ENCODE measurements around the gene NGB.
"Not testable (repeated sequence)": the region's sequence is repeated elsewhere in the genome, so short reads cannot be mapped to it uniquely, and the experiment has no call there.

The NGB gene

GRCh38 chr14:77290705-77291104 is 19.7 kb upstream of the NGB start:
- no peak for DNase-seq

- no peak for DNase-seq
These were observed 15.6 kb upstream of the NGB start for GRCh38 chr14:77286576-77286975.

DNA sequence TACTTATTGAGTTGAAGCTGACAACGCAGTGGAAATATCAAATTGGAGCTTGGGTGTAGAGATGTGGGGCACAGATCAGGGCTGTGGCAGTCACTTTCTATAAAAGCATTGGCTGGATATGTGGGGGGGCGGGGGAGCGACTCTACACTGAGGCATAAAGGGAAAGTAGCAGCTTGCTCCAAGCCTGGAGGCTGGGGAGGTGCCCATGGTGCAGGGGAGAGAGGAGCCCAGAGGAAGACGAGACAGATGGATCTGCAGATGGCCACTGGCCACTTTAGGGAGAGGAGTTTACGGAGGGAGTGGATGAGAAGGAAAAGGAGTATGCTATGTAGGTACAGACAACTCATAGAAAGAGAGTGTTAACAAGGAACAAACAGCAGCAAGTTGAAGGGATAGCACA is 13.5 kb upstream of the NGB start:
- DNase-seq = no peak

DNA sequence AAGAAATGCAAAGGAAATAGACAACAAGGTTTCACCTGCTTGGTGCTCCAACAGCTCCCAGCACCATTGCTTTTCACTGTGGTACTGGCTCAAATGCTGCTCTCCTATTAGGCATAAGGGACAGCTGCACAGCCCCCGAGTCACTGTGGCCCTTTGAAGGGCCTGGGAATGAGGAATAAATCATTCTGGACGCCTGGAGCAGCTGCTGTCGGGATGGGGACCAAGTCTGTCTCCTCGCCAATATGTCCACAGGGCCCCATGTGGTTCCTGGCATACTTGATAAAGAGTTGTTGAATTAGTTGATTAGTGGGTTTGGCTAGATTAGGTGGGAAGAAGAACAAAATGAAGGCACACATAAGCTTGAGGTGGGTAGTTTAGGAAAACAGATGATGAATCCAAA is 13.1 kb upstream of the NGB start:
- no peak for DNase-seq

DNA sequence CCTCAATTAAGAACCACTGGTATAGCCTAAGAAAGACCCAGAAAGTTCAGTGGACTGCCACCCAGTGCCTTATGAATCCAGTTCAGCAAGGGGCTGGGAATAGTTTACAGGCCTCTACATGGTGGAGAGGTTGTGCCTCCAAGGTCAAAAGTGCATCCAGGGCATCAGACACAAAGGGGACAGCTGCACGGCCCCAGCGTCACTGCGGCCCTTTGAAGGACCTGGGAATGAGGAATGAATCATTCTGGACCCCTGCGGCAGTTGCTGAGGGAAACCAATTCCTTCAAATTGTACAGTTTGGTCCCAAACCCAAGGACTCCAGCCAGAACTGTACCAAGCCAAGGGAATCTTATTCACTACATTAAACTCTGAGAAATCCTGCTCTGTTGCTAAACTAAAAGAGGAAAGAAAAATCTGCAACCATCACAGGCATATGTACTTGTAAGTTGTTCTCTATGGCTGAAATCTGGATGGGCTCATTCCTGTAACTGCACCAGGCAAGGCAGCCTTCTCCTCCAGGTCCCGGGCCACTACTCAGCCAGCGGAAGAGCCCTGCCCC is 10.9 kb upstream of the NGB start:
- DNase-seq = no peak

DNA sequence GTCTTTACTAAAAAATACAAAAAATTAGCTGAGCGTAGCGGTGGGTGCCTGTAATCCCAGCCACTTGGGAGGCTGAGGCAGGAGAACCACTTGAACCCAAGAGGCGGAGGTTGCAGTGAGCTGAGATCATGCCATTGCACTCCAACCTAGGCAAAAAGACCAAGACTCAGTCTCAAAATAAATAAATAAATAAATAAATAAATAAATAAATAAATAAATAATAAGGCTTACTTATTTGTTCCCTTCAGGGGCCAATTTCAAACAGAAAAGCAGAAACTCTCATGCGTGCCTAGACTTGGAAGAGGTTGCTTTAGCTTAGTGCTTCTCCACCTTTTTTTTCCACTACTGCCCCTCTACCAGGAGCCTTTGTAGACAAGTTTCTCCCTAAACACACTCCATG is 9.9 kb upstream of the NGB start:
- DNase-seq = not testable (repeated sequence)

- no peak for DNase-seq
These were observed 8.7 kb upstream of the NGB start for GRCh38 chr14:77279719-77280118.

GRCh38 chr14:77278461-77279230 is 7.6 kb upstream of the NGB start:
- no peak for DNase-seq

GRCh38 chr14:77276959-77277358 is 6.0 kb upstream of the NGB start:
- no peak for DNase-seq

DNA sequence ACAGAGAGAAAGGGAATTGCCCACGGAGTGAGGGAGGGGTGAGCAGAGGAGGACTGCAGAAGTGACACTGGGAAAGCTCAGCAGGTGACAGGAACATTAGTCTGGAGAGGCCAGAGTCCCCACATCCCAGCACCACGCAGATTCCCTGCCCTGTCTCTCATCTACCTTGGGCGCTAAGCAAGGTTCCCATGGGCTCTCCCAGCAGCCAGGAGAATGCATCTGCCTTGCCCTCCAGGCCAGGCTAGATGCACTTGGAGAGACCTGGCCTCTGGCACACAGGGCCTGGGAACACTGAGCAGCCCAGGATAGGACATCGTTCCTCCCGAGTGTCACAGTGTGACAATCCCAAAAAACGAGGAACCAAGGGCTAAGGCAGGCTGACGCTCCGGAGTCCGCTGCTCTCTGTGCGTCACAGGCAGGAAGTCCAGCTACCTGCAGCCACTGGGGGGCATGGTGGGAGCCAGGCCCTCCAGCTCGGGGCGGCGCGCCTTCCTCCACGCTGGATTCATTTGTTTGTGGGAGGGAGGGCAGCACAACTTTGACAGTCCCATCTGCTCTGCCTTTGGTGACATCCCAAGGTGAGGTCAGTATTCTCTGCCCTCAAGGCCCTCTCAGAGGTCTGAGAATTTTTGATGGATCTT is 5.4 kb upstream of the NGB start:
- DNase-seq = no peak

- no peak for DNase-seq
These were observed 4.6 kb upstream of the NGB start for GRCh38 chr14:77275601-77276017.

GRCh38 chr14:77275041-77275580 is 4.1 kb upstream of the NGB start:
- DNase-seq = no peak

DNA sequence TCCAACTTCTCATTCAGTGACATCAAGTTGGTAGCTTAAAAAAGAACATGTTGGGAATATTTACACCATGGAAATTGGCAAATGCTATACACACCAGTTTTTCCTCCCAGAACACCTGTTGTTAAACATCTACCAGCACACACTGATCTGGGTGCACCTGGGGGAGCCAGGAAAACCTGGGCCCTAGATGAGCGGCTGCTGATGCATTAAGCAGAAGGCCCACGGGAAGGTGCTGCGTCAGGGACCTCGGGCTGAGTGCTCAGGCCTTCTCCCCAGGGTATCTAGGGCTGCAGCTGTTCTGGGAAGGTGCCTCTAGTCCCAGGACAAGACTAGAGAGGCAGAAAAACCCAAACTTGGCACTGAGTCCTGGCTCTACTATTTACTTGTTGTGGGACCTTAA is 2.8 kb upstream of the NGB start:
- no peak for DNase-seq

DNA sequence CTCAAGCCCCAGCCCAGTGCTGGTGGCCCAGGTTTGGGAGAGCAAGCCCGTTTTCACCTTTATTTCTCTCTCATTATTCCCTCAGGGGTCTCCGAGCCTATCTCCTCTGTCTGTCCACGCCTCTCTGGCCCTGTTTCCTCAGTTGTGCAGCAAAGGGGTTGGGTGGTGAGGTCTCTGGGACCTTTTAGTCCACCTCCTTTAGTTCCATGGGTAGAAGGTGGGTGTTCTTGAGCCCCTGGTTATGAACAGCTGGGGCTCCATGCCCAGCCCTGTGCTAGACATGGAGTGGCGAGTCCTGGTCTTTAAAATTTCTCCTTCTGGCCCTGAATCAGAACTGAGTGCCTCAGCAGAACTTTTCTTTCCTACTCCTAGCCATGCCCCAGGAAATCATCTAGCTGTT is 1.3 kb upstream of the NGB start:
- DNase-seq = no peak

DNA sequence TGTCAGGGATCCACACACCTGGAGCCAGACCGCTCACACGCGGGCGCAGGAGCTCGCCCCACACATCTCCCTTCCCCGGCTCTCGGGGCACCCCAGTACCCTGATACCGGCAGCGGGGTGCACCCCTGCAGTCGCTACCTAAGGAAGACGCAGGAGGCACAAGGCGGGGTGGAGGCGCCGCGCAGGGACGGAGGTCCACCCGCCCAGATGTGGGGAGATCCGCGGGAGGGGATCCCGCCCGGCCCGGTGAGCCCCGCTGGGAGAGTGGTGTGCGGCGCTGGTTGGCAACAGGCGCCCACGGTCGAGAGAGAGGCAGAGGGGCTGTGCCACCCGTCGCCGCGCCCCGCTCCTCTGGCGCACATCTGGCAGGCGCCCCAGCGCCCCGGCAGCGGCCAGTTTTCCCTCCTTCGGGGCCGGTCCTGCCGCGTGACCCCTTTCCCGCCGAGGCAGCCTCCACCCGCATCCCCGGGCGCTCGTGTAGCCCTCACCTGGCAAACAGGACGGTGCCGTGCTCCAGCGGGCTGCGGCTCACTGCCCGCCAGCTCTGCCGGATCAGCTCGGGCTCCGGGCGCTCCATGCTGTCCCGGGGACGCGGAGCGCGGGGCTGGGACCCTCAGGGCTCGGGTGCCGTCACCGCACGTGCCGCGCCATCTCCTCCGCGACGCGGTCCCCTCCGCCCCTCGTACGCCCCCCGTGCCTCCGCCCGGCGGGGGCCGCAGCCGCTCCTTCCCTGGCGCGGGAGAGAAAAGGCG is 469 bp downstream of the NGB start:
- DNase-seq = no peak

DNA sequence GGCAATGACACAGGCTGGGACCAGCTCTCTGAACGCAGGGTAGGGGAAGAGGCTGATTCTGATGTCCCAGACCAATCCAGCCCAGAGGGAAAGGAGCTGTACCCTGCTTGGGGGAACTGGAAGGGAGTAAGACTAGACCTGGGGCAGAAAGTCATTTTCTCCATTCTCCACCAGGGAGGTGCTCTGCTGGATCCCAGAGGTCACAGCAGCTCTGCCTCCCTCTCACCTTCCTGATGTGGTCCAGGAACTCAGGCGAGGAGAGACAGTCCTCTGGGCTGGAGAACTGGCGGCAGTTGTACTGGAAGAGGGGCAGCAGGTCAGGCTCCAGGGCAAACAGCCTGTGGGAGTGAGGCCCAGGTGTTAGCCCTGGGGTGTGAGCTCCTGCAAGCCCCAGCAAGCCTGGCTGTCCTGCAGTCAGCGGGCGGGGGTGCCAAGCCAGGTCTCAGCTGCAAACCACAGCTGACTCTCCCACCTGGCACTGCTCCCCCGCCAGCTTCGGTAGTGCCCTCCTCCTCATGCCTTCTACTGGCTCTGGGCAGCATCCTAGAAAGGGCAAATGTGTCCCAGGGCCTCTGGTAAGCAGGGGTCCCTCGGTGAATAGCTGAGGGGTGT is 1.9 kb downstream of the NGB start:
- DNase-seq = no peak

DNA sequence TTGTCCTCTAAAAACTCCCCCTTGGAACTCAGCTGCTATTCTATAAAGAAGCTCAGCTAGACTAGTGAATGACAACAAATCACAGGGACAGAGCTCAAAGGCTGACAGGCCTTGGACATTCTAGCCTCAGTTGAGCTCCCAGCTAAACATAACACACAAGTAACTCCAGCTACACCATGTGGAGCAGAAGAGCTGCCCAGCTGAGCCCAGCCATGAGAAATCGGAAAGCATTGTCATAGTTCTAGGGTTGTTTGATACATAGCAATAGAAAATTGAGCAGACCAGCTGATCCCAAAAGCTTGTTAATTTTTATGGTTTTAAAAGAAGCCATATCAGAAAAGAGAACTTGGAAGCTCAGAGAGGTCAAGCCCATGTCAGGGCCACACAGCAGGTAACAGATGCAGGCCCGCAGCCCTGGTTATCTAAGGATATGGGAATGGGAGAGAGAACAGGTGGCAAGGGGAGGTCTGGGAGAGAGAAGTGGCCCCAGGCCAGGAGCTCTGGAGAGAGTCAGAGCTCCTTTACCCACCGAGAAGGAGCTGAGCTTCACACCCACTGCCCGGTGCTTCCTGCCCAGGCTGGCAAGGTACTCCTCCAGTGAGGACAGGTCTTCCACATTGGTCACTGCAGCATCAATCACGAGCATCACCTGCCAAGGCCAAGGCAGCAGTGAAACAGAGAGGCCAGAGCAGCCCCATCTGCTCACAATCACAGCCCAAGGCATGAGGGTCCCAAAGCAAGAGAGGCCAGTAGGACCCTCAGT is 2.9 kb downstream of the NGB start:
- no peak for DNase-seq

DNA sequence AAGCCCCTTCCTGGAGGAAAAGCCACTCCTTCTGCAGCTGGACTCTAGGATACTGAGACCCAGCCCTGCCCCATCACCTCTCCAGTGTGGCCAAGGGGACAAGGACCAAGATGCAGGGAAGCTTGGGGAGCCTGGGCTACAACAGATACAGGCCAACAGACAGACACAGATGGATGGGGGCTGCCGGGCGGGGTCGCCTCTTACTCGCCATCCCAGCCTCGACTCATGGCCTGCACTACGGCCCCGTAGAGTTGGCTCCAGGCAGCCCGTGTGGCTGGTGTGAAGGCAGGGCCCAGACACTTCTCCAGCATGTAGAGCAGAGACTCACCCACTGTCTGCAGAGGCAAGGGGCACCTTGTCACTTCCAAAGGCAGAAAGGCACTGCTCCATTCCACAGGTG is 4.7 kb downstream of the NGB start:
- DNase-seq = no peak

DNA sequence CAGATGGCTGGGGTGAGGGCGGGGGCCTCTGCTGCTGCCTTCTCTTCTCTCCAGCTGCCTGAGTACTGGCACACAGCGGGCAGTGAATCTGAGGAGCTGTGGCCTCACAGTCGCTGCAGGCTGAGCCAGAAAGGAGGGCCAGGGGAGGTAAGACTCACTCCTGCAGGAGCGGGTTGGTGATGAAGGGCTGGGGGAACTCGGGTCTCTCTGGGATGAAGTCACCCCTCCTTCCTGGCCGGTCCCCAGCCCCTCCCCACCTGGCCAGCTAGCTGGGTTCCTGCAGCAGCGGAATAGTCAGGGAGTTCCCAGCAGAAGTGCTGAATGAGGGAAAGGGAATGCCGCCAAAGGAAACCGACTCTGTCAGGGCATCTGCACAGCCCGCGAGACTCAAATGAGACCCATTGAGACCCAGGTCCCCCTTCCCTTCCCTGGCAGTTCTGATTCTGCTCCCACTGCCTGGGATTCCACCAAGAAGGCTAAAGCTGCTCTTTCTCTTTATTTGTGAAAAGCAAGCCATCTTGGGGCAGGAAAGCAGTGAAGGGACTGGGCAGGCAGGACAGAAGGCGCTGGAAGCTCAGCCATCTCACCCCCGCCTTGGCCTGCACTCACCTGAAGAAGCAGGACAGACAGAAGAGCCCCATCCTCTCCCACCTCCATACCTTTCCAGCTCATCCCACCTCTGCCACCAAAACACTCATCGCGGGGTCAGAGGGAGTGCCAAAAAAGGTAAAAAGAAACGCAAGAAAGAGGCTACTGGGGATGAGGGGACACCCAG is 5.3 kb downstream of the NGB start:
- no peak for DNase-seq

- DNase-seq = no peak
These were observed 5.9 kb downstream of the NGB start for GRCh38 chr14:77265187-77265515.

GRCh38 chr14:77264466-77265186 is 6.4 kb downstream of the NGB start:
- no peak for DNase-seq
